ENCODE measurements around the gene CCDC158. TPM values are rescaled to one million over a fixed set of nuclear protein-coding genes. Genes with fewer than 3 reads are reported as not detected.

The CCDC158 gene
- total and polyA plus RNA-seq, 2 experiments from 2014 or later = 0.06 TPM; not detected in 1

- no peak for DNase-seq (ENCODE audit: low read depth in 1 of 2, low spot score in 1 of 2)
- H3K9me3 ChIP-seq (ENCODE audit: low read depth) = no peaks in the 10 kb centered on the region
- peaks cover 12% of the 10 kb centered on the region for H3K36me3 ChIP-seq
- H3K4me1 ChIP-seq (ENCODE audit: low read depth) = peaks cover 36% of the 10 kb centered on the region
- no peak overlapping the region for H3K27ac ChIP-seq
- no peak for TF ChIP-seq CTCF (IDR thresholded peaks at IDR 0.05; ENCODE audit: low read depth, low read length)
- H3K4me3 ChIP-seq = peak overlapping the region; percentile 94
- H3K27me3 ChIP-seq = no peaks in the 10 kb centered on the region
Observed at GRCh38 chr4:76305033-76305687, 115.8 kb downstream of the CCDC158 start.

- no peak for TF ChIP-seq CTCF (IDR thresholded peaks at IDR 0.05; ENCODE audit: low read depth, low read length)
- peak in 1 of 2 donors; percentile 38 for DNase-seq (ENCODE audit: low read depth in 1 of 2, low spot score in 1 of 2)
- Histone ChIP-seq H3K27me3 (no peaks in the 10 kb centered on the region), H3K4me3 (no peak overlapping the region), H3K9me3 (ENCODE audit: low read depth) (no peaks in the 10 kb centered on the region), H3K4me1 (ENCODE audit: low read depth) (peaks cover 22% of the 10 kb centered on the region), H3K36me3 (no peaks in the 10 kb centered on the region), H3K27ac (no peak overlapping the region)
Observed at GRCh38 chr4:76302826-76303438, 118.0 kb downstream of the CCDC158 start.

GRCh38 chr4:76301775-76302162 lies 119.2 kb downstream of the CCDC158 start:
- Histone ChIP-seq H3K27me3 (no peaks in the 10 kb centered on the region), H3K36me3 (no peaks in the 10 kb centered on the region), H3K4me3 (no peak overlapping the region), H3K4me1 (ENCODE audit: low read depth) (peaks cover 16% of the 10 kb centered on the region), H3K27ac (peak overlapping the region; percentile 68), H3K9me3 (ENCODE audit: low read depth) (no peaks in the 10 kb centered on the region)
- no peak for DNase-seq (ENCODE audit: low read depth in 1 of 2, low spot score in 1 of 2)
- no peak for TF ChIP-seq CTCF (IDR thresholded peaks at IDR 0.05; ENCODE audit: low read depth, low read length)

- Histone ChIP-seq H3K27ac (peak overlapping the region; percentile 68), H3K4me3 (no peak overlapping the region), H3K27me3 (no peaks in the 10 kb centered on the region), H3K9me3 (ENCODE audit: low read depth) (no peaks in the 10 kb centered on the region), H3K36me3 (no peaks in the 10 kb centered on the region), H3K4me1 (ENCODE audit: low read depth) (peaks cover 16% of the 10 kb centered on the region)
- no peak for TF ChIP-seq CTCF (IDR thresholded peaks at IDR 0.05; ENCODE audit: low read depth, low read length)
- peak; percentile 48 to 74 for DNase-seq (ENCODE audit: low read depth in 1 of 2, low spot score in 1 of 2)
Observed at GRCh38 chr4:76301068-76301774, 119.7 kb downstream of the CCDC158 start.

GRCh38 chr4:76300012-76300411 lies 120.9 kb downstream of the CCDC158 start:
- H3K9me3 ChIP-seq (ENCODE audit: low read depth) = no peaks in the 10 kb centered on the region
- no peak for DNase-seq (ENCODE audit: low read depth in 1 of 2, low spot score in 1 of 2)
- TF ChIP-seq CTCF (IDR thresholded peaks at IDR 0.05; ENCODE audit: low read depth, low read length) = no peak
- H3K4me1 ChIP-seq (ENCODE audit: low read depth) = peaks cover 16% of the 10 kb centered on the region
- no peaks in the 10 kb centered on the region for H3K27me3 ChIP-seq
- no peaks in the 10 kb centered on the region for H3K36me3 ChIP-seq
- no peak overlapping the region for H3K4me3 ChIP-seq
- H3K27ac ChIP-seq = no peak overlapping the region

Data from cardiac muscle cell (in vitro differentiated cells and primary cell).